Measurements from ENCODE around the gene NTRK2. TPM values are rescaled to one million over a fixed set of nuclear protein-coding genes. Genes with fewer than 3 reads are reported as not detected.

The NTRK2 gene
- polyA plus RNA-seq, 1 experiment: 2.0 TPM

DNA sequence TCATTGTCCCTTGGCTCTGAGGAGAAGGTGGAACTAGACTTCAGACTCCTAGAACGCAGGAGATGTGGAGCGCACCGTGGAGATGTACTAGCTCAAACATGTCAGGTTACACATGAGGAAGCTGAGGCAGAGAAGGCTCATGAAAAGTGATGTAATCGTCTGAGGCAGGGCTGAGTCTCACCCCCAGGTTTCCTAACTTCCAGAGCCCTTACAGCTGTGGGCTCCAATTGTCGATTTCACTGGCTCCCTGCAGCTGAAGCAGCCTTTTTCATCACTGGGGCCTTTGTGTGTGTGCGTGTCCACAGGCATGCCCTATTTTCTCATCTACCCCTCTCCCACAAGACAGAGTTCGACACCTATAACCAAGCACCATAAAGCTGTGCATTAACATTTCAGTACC, 370.6 kb downstream of the NTRK2 start:
- H3K36me3 ChIP-seq (ENCODE audit: control insufficient read depth, insufficient read depth, low read length): no peaks in the 10 kb centered on the region
- ChIA-PET POLR2A (no interaction called here), CTCF (no interaction called here)
- DNase-seq (ENCODE audit: low read depth): no peak
- no peak overlapping the region for H3K4me3 ChIP-seq (ENCODE audit: low read depth, low read length)
- no peak for TF ChIP-seq CTCF (IDR thresholded peaks at IDR 0.05; ENCODE audit: insufficient read depth, low read depth, low read length)
- H3K27me3 ChIP-seq (ENCODE audit: control insufficient read depth, insufficient read depth, low read length): no peaks in the 10 kb centered on the region

DNA sequence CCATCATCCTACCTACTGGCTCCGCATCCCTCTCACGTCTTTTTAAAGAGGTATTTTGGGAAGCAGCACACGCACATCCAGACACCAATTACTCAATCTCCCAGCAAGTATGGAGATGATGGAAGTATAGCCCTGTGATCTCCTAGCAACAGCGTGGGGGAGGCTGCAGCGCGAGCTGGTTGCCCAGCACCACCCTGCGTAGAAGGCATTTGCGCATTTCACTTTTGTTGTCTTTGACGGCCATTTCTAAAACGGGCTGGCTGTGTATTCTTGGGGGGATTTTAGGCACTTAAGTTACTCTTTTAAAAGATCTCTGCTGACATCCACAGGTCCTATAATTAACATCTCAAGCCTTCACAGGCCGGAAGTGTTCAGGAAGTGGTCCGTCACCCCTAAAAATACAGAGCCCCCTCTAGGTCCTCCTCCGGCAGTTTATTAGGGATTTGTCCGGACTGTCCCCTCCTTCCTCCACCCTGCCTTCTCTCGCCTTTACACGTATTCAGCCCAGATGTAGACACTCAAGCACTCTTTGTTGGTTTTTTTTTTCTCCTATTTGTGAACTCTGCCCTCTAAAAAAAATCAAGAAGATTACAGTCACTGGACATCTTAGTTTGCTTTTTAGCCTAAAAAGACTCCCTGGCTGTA, 371.4 kb downstream of the NTRK2 start:
- CTCF ChIA-PET: no interaction called here
- no peak overlapping the region for H3K4me3 ChIP-seq (ENCODE audit: low read depth, low read length)
- DNase-seq (ENCODE audit: low read depth): no peak
- no peak for TF ChIP-seq CTCF (IDR thresholded peaks at IDR 0.05; ENCODE audit: insufficient read depth, low read depth, low read length)
- H3K36me3 ChIP-seq (ENCODE audit: control insufficient read depth, insufficient read depth, low read length): no peaks in the 10 kb centered on the region
- POLR2A ChIA-PET: no interaction called here
- no peaks in the 10 kb centered on the region for H3K27me3 ChIP-seq (ENCODE audit: control insufficient read depth, insufficient read depth, low read length)

GRCh38 chr9:85041466-85042137, 372.1 kb downstream of the NTRK2 start:
- Histone ChIP-seq H3K36me3 (ENCODE audit: control insufficient read depth, insufficient read depth, low read length) (no peaks in the 10 kb centered on the region), H3K27me3 (ENCODE audit: control insufficient read depth, insufficient read depth, low read length) (no peaks in the 10 kb centered on the region), H3K4me3 (ENCODE audit: low read depth, low read length) (no peak overlapping the region)
- no peak for TF ChIP-seq CTCF (IDR thresholded peaks at IDR 0.05; ENCODE audit: insufficient read depth, low read depth, low read length)
- no peak for DNase-seq (ENCODE audit: low read depth)
- POLR2A ChIA-PET: no interaction called here
- CTCF ChIA-PET: no interaction called here

DNA sequence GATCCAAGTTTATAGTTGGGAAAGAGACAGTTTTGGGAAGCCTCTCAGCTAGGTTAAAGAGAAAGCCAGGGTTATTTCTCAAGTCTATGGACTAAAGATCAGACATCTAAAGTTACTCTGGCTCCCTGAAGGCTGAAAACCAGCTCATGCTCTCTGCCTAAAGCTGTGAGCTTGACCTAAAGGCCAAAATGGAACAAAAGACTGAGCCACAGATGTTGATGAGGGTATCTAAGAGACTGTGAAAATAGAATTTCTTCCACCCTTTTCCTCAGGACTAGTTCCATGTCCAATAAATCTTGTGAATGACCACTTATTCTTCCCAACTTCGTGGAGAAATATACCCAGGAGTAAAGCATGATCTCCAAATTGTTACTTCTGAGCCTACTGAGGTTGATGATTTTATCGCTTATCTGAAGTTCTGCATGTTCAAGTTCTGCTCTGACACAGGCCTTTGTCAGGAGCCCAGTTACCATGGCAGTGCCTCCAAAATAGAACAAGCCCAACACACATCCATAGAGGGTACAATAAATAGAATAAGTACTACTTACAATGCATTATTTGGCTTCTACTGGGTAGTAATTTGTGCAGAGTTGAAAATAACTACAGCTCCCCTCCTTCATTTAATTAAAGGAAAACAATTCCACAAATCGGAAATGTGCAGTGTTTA, 373.6 kb downstream of the NTRK2 start:
- no peaks in the 10 kb centered on the region for H3K36me3 ChIP-seq (ENCODE audit: control insufficient read depth, insufficient read depth, low read length)
- no peak for TF ChIP-seq CTCF (IDR thresholded peaks at IDR 0.05; ENCODE audit: insufficient read depth, low read depth, low read length)
- no peak for DNase-seq (ENCODE audit: low read depth)
- no peaks in the 10 kb centered on the region for H3K27me3 ChIP-seq (ENCODE audit: control insufficient read depth, insufficient read depth, low read length)
- H3K4me3 ChIP-seq (ENCODE audit: low read depth, low read length): no peak overlapping the region
- POLR2A ChIA-PET: no interaction called here
- CTCF ChIA-PET: no interaction called here

DNA sequence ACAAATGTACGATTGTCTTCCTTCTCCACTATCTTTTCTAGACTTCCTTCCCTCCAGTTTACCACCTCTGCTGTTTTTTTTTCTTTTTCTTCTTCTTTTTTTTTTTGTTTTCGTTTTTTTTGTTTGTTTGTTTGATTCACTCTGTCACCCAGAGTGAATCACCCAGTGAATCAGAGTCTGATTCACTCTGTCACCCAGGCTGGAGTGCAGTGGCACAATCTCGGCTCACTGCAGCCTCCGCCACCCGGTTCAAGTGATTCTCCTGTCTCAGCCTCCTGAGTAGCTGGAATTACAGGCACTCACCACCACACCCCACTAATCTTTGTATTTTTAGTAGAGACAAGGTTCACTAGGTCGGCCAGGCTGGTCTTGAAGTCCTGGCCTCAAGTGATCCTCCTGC, 375.7 kb downstream of the NTRK2 start:
- H3K36me3 ChIP-seq (ENCODE audit: control insufficient read depth, insufficient read depth, low read length): no peaks in the 10 kb centered on the region
- ChIA-PET CTCF (no interaction called here), POLR2A (no interaction called here)
- DNase-seq (ENCODE audit: low read depth): no peak
- no peak overlapping the region for H3K4me3 ChIP-seq (ENCODE audit: low read depth, low read length)
- no peak for TF ChIP-seq CTCF (IDR thresholded peaks at IDR 0.05; ENCODE audit: insufficient read depth, low read depth, low read length)
- no peaks in the 10 kb centered on the region for H3K27me3 ChIP-seq (ENCODE audit: control insufficient read depth, insufficient read depth, low read length)
